Endothelial cell of umbilical vein (primary cell): ENCODE measurements around the gene TSSK6.

Source experiments
- EZH2 ChIP-seq: IDR thresholded peaks from 2 replicates; pipeline ENCODE4 v1.6.1; 2012; ENCODE audit warnings: borderline replicate concordance, low read depth, mild to moderate bottlenecking, moderate library complexity, low read length, inconsistent platforms; ENCODE audit not compliant: severe bottlenecking
- JUN ChIP-seq: IDR thresholded peaks from 2 replicates; pipeline ENCODE4 v1.6.1; 2011; ENCODE audit warnings: borderline replicate concordance, low read depth; ENCODE audit not compliant: insufficient read length, insufficient read depth
- MAX ChIP-seq: IDR thresholded peaks from 2 replicates; pipeline ENCODE4 v1.6.1; 2011; ENCODE audit not compliant: insufficient read depth, insufficient read length
- MYC ChIP-seq: IDR thresholded peaks from one replicate; pipeline ENCODE4 v1.6.1; 2011; ENCODE audit warnings: mild to moderate bottlenecking, low read depth, low read length
- POLR2A ChIP-seq: IDR thresholded peaks from 2 replicates; pipeline ENCODE4 v1.6.1; 2012; ENCODE audit warnings: low read depth, mild to moderate bottlenecking, control low read depth, low read length
- POLR2AphosphoS5 ChIP-seq: IDR thresholded peaks from 2 replicates; pipeline ENCODE4 v1.6.1; 2012; ENCODE audit warnings: low read depth, mild to moderate bottlenecking, control low read depth, low read length, moderate library complexity; ENCODE audit not compliant: insufficient read depth
- TF ChIP-seq, protein P1 (sequence below), 2 donors: IDR thresholded peaks; 1 replicate in 1 of 2; 2 replicates in 1 of 2; pipeline ENCODE4 v1.5.1; 2011; ENCODE audit warnings: low read length in 2 of 2, mild to moderate bottlenecking in 2 of 2, moderate library complexity in 2 of 2, control low read depth in 1 of 2, inconsistent platforms in 1 of 2, low read depth in 1 of 2; ENCODE audit not compliant: insufficient read depth in 1 of 2; ENCODE audit errors: extremely low read depth in 1 of 2

- TF ChIP-seq POLR2A = no peak
- TF ChIP-seq, protein P1, sequence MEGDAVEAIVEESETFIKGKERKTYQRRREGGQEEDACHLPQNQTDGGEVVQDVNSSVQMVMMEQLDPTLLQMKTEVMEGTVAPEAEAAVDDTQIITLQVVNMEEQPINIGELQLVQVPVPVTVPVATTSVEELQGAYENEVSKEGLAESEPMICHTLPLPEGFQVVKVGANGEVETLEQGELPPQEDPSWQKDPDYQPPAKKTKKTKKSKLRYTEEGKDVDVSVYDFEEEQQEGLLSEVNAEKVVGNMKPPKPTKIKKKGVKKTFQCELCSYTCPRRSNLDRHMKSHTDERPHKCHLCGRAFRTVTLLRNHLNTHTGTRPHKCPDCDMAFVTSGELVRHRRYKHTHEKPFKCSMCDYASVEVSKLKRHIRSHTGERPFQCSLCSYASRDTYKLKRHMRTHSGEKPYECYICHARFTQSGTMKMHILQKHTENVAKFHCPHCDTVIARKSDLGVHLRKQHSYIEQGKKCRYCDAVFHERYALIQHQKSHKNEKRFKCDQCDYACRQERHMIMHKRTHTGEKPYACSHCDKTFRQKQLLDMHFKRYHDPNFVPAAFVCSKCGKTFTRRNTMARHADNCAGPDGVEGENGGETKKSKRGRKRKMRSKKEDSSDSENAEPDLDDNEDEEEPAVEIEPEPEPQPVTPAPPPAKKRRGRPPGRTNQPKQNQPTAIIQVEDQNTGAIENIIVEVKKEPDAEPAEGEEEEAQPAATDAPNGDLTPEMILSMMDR (IDR thresholded peaks at IDR 0.05; ENCODE audit: extremely low read depth in 1 of 2, insufficient read depth in 1 of 2, low read depth in 1 of 2, low read length in 2 of 2) = peak; percentile 44 to 72
- TF ChIP-seq POLR2AphosphoS5 = no peak
- TF ChIP-seq MYC = no peak
- no peak for TF ChIP-seq JUN
- TF ChIP-seq EZH2 = no peak
- TF ChIP-seq MAX = no peak
These were observed 37.5 kb upstream of the TSSK6 start for GRCh38 chr19:19552798-19553197.
